Endodermal cell (in vitro differentiated cells): ENCODE measurements around the gene DDIT4. TPM values are rescaled to one million over a fixed set of nuclear protein-coding genes. Genes with fewer than 3 reads are reported as not detected.

Source experiments
- DNase-seq: peaks from one replicate; pipeline ENCODE4 v3.0.0-alpha.2; 2017
- H3K27ac ChIP-seq: 2 replicates; pipeline ENCODE4 v1.5.1; 2013; ENCODE audit warnings: mild to moderate bottlenecking, low read depth, low read length, moderate library complexity
- H3K27me3 ChIP-seq: 2 replicates; pipeline ENCODE4 v1.6.1; 2013; ENCODE audit warnings: mild to moderate bottlenecking, low read length, moderate library complexity; ENCODE audit not compliant: insufficient read depth, control insufficient read depth, poor library complexity, severe bottlenecking
- H3K36me3 ChIP-seq: 2 replicates; pipeline ENCODE4 v1.7.0; 2013; ENCODE audit warnings: mild to moderate bottlenecking, low read length, moderate library complexity; ENCODE audit not compliant: control insufficient read depth, insufficient read depth
- H3K4me1 ChIP-seq: one replicate; pipeline ENCODE4 v1.7.0; 2013; ENCODE audit warnings: low read length; ENCODE audit not compliant: control insufficient read depth, insufficient read depth
- H3K4me3 ChIP-seq: 2 replicates; pipeline ENCODE4 v1.5.1; 2013; ENCODE audit warnings: mild to moderate bottlenecking, low read length, moderate library complexity
- H3K9ac ChIP-seq: 2 replicates; pipeline ENCODE4 v1.6.1; 2013; ENCODE audit warnings: mild to moderate bottlenecking, low read length, moderate library complexity; ENCODE audit not compliant: poor library complexity, severe bottlenecking; ENCODE audit errors: extremely low read depth
- H3K9me3 ChIP-seq: 2 replicates; pipeline ENCODE4 v1.6.1; 2013; ENCODE audit warnings: mild to moderate bottlenecking, low read length, moderate library complexity; ENCODE audit not compliant: control insufficient read depth
- H3K27ac Mint-ChIP-seq: 2 replicates; pipeline ENCODE4 v1.8.0; 2020; ENCODE audit warnings: mixed read lengths
- H3K27me3 Mint-ChIP-seq: 2 replicates; pipeline ENCODE4 v1.8.0; 2021; ENCODE audit warnings: mild to moderate bottlenecking, mixed read lengths; ENCODE audit not compliant: insufficient read depth
- H3K36me3 Mint-ChIP-seq: 2 replicates; pipeline ENCODE4 v1.8.0; 2020; ENCODE audit warnings: low read depth, mixed read lengths
- H3K4me1 Mint-ChIP-seq: 2 replicates; pipeline ENCODE4 v1.8.0; 2020; ENCODE audit warnings: mixed read lengths
- H3K4me3 Mint-ChIP-seq: 2 replicates; pipeline ENCODE4 v1.8.0; 2020; ENCODE audit warnings: mild to moderate bottlenecking, moderate library complexity, mixed read lengths
- H3K9me3 Mint-ChIP-seq: 2 replicates; pipeline ENCODE4 v1.8.0; 2020; ENCODE audit warnings: mild to moderate bottlenecking, mixed read lengths
- CTCF ChIP-seq: fragments of 200-600 bp; sonication (generic); conservative IDR thresholded peaks from 2 replicates; pipeline ENCODE4 v1.5.0; 2021; ENCODE audit warnings: antibody characterized with exemption, mild to moderate bottlenecking
- WGBS, 2 experiments: methylation state at CpG; one replicate each; pipeline versions ENCODE4 v1.1.5 to v1.1.7; 2013; ENCODE audit warnings: missing lambda C conversion rate in 2 of 2, mixed read lengths in 1 of 2; ENCODE audit not compliant: insufficient coverage in 1 of 2, insufficient read length in 1 of 2; 5-methylcytosine and 5-hydroxymethylcytosine counted together
- total RNA-seq, 2 donors: library from RNA; stranded (reverse); fragmentation: NEBNext Ultra II Directional in 1 of 2; extraction: Animal tissue kit (Norgen Biotek cat#: 25700) in 1 of 2; gene quantifications; 2 replicates in 1 of 2; 3 replicates in 1 of 2; pipeline ENCODE4 v1.2.1, GENCODE V29; 2021

Gene DDIT4
- total RNA-seq, 2 donors from 2014 or later, result 20.5 to 30.2 TPM

GRCh38 chr10:72238392-72239175 lies 35.1 kb upstream of the DDIT4 start:
- Mint-ChIP-seq H3K36me3 (peaks cover 14% of the 10 kb centered on the region), H3K4me3 (no peak overlapping the region), H3K27me3 (no peaks in the 10 kb centered on the region), H3K4me1 (peaks cover 9% of the 10 kb centered on the region), H3K27ac (no peak overlapping the region), H3K9me3 (no peaks in the 10 kb centered on the region)
- TF ChIP-seq CTCF, result no peak
- Histone ChIP-seq H3K9ac (no peak overlapping the region), H3K27ac (no peak overlapping the region), H3K4me1 (peaks cover under 1% of the 10 kb centered on the region), H3K4me3 (no peak overlapping the region), H3K9me3 (no peaks in the 10 kb centered on the region), H3K36me3 (peaks cover 10% of the 10 kb centered on the region), H3K27me3 (no peaks in the 10 kb centered on the region)
- no peak for DNase-seq
- 91 to 93% methylated on average over 11 to 13 of the region's 13 CpGs for WGBS, 2 experiments

DNA sequence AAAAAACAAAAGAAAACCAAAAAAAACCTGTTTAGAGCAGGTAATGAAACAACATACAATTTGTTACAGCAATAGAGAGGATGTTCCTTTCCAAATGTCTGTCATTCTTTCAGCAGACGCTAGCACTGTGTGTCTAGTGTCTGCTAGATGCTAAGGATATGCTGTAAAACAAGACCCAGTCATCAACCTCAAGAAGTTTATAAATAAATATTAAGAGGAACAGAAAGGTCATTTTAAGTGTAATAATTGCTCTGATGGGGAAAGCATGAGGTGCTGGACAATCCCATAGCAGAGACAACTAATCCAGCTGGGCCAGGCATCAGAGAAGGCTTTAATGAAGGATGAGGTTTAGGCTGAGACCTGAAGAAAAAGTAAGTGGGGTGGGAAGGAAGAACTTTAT lies 34.3 kb upstream of the DDIT4 start:
- Histone ChIP-seq H3K9ac (no peak overlapping the region), H3K36me3 (peaks cover 5% of the 10 kb centered on the region), H3K4me3 (no peak overlapping the region), H3K4me1 (peaks cover 9% of the 10 kb centered on the region), H3K9me3 (no peaks in the 10 kb centered on the region), H3K27me3 (no peaks in the 10 kb centered on the region), H3K27ac (no peak overlapping the region)
- TF ChIP-seq CTCF, result no peak
- no peak for DNase-seq
- H3K27ac Mint-ChIP-seq, result no peak overlapping the region
- WGBS, 2 experiments, result 100% methylated on average over 1 of the region's 1 CpG; no CpG with 5 or more reads in 1 of the 2 experiments
- H3K9me3 Mint-ChIP-seq, result no peaks in the 10 kb centered on the region
- peaks cover 8% of the 10 kb centered on the region for H3K36me3 Mint-ChIP-seq
- H3K4me1 Mint-ChIP-seq, result peaks cover 12% of the 10 kb centered on the region
- no peak overlapping the region for H3K4me3 Mint-ChIP-seq
- H3K27me3 Mint-ChIP-seq, result no peaks in the 10 kb centered on the region

- H3K27ac Mint-ChIP-seq, result no peak overlapping the region
- H3K27ac ChIP-seq, result no peak overlapping the region
- peaks cover 14% of the 10 kb centered on the region for H3K4me1 ChIP-seq
- no peak overlapping the region for H3K4me3 Mint-ChIP-seq
- H3K4me3 ChIP-seq, result no peak overlapping the region
- 93 to 100% methylated on average over 5 to 7 of the region's 7 CpGs for WGBS, 2 experiments
- no peaks in the 10 kb centered on the region for H3K9me3 Mint-ChIP-seq
- no peaks in the 10 kb centered on the region for H3K9me3 ChIP-seq
- H3K27me3 Mint-ChIP-seq, result no peaks in the 10 kb centered on the region
- H3K27me3 ChIP-seq, result no peaks in the 10 kb centered on the region
- TF ChIP-seq CTCF, result no peak
- no peak overlapping the region for H3K9ac ChIP-seq
- no peaks in the 10 kb centered on the region for H3K36me3 ChIP-seq
- peaks cover 16% of the 10 kb centered on the region for H3K4me1 Mint-ChIP-seq
- DNase-seq, result no peak
- peaks cover 3% of the 10 kb centered on the region for H3K36me3 Mint-ChIP-seq
Observed at GRCh38 chr10:72240371-72240770, 33.4 kb upstream of the DDIT4 start.
